Endodermal cell (in vitro differentiated cells): Measurements from ENCODE around the gene MICALL2. TPM values are rescaled to one million over a fixed set of nuclear protein-coding genes. Genes with fewer than 3 reads are reported as not detected.

Source experiments
- DNase-seq: peaks from one replicate; pipeline ENCODE4 v3.0.0-alpha.2; 2017
- H3K27ac ChIP-seq: 2 replicates; pipeline ENCODE4 v1.5.1; 2013; ENCODE audit warnings: mild to moderate bottlenecking, low read depth, low read length, moderate library complexity
- H3K27me3 ChIP-seq: 2 replicates; pipeline ENCODE4 v1.6.1; 2013; ENCODE audit warnings: mild to moderate bottlenecking, low read length, moderate library complexity; ENCODE audit not compliant: insufficient read depth, control insufficient read depth, poor library complexity, severe bottlenecking
- H3K36me3 ChIP-seq: 2 replicates; pipeline ENCODE4 v1.7.0; 2013; ENCODE audit warnings: mild to moderate bottlenecking, low read length, moderate library complexity; ENCODE audit not compliant: control insufficient read depth, insufficient read depth
- H3K4me1 ChIP-seq: one replicate; pipeline ENCODE4 v1.7.0; 2013; ENCODE audit warnings: low read length; ENCODE audit not compliant: control insufficient read depth, insufficient read depth
- H3K4me3 ChIP-seq: 2 replicates; pipeline ENCODE4 v1.5.1; 2013; ENCODE audit warnings: mild to moderate bottlenecking, low read length, moderate library complexity
- H3K9ac ChIP-seq: 2 replicates; pipeline ENCODE4 v1.6.1; 2013; ENCODE audit warnings: mild to moderate bottlenecking, low read length, moderate library complexity; ENCODE audit not compliant: poor library complexity, severe bottlenecking; ENCODE audit errors: extremely low read depth
- H3K9me3 ChIP-seq: 2 replicates; pipeline ENCODE4 v1.6.1; 2013; ENCODE audit warnings: mild to moderate bottlenecking, low read length, moderate library complexity; ENCODE audit not compliant: control insufficient read depth
- H3K27ac Mint-ChIP-seq: 2 replicates; pipeline ENCODE4 v1.8.0; 2020; ENCODE audit warnings: mixed read lengths
- H3K27me3 Mint-ChIP-seq: 2 replicates; pipeline ENCODE4 v1.8.0; 2021; ENCODE audit warnings: mild to moderate bottlenecking, mixed read lengths; ENCODE audit not compliant: insufficient read depth
- H3K36me3 Mint-ChIP-seq: 2 replicates; pipeline ENCODE4 v1.8.0; 2020; ENCODE audit warnings: low read depth, mixed read lengths
- H3K4me1 Mint-ChIP-seq: 2 replicates; pipeline ENCODE4 v1.8.0; 2020; ENCODE audit warnings: mixed read lengths
- H3K4me3 Mint-ChIP-seq: 2 replicates; pipeline ENCODE4 v1.8.0; 2020; ENCODE audit warnings: mild to moderate bottlenecking, moderate library complexity, mixed read lengths
- H3K9me3 Mint-ChIP-seq: 2 replicates; pipeline ENCODE4 v1.8.0; 2020; ENCODE audit warnings: mild to moderate bottlenecking, mixed read lengths
- CTCF ChIP-seq: fragments of 200-600 bp; sonication (generic); conservative IDR thresholded peaks from 2 replicates; pipeline ENCODE4 v1.5.0; 2021; ENCODE audit warnings: antibody characterized with exemption, mild to moderate bottlenecking
- WGBS, 2 experiments: methylation state at CpG; one replicate each; pipeline versions ENCODE4 v1.1.5 to v1.1.7; 2013; ENCODE audit warnings: missing lambda C conversion rate in 2 of 2, mixed read lengths in 1 of 2; ENCODE audit not compliant: insufficient coverage in 1 of 2, insufficient read length in 1 of 2; 5-methylcytosine and 5-hydroxymethylcytosine counted together
- total RNA-seq, 2 donors: library from RNA; stranded (reverse); fragmentation: NEBNext Ultra II Directional in 1 of 2; extraction: Animal tissue kit (Norgen Biotek cat#: 25700) in 1 of 2; gene quantifications; 2 replicates in 1 of 2; 3 replicates in 1 of 2; pipeline ENCODE4 v1.2.1, GENCODE V29; 2021

Gene MICALL2
- total RNA-seq, 2 donors from 2014 or later, result 19.4 to 24.8 TPM

DNA sequence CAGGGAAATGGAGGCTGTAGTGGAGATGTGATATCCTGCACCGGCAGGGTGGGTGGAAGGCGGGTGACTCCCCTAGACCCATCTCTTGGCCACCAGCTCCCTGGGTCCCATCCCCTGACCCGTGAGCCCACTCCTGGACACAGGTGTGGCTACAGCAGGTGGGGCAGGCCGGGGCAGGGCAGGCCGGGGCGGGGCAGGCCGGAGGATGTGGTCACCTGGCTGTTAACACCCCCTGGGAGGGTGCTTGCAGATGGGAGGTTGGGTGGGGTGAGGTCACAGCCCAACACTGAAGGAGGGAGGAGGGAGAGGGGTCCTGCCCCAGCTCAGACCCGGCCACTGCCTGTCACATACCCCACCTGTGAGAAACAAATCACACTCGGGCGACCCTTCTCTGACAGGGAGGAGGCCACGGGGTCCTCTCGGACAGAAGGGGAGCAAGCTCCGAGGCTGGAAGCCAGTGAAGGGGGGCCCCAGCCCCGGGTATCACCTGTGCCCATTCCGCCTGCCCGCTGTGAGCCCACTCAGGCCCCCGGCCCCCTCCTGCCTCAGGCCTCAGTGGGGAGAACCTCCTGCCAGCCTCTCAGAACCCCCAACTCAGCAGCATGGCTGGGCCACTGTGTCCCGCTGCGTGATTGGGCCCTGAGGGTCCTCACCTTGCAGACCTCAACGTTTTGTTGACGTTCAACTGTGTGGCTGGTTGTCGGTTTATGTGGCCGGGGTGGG is 74.0 kb downstream of the MICALL2 start:
- H3K9me3 Mint-ChIP-seq, result no peaks in the 10 kb centered on the region
- no peak overlapping the region for H3K4me3 Mint-ChIP-seq
- WGBS, 2 experiments, result 86 to 87% methylated on average over 4 to 23 of the region's 23 CpGs
- peaks cover 3% of the 10 kb centered on the region for H3K27me3 ChIP-seq
- peaks cover 1% of the 10 kb centered on the region for H3K27me3 Mint-ChIP-seq
- H3K27ac Mint-ChIP-seq, result no peak overlapping the region
- H3K9me3 ChIP-seq, result no peaks in the 10 kb centered on the region
- no peaks in the 10 kb centered on the region for H3K36me3 Mint-ChIP-seq
- H3K4me3 ChIP-seq, result no peak overlapping the region
- H3K4me1 ChIP-seq, result no peaks in the 10 kb centered on the region
- no peak overlapping the region for H3K27ac ChIP-seq
- no peaks in the 10 kb centered on the region for H3K36me3 ChIP-seq
- no peak for TF ChIP-seq CTCF
- peaks cover 3% of the 10 kb centered on the region for H3K4me1 Mint-ChIP-seq
- DNase-seq, result no peak
- H3K9ac ChIP-seq, result no peak overlapping the region

Other genes with a start within 250 kb of the MICALL2 start
- under 1 TPM in 1 of 2 donors, not detected in 1; 0.13 TPM for gene UNCX, start 226.6 kb downstream of the MICALL2 start, total RNA-seq
- 100 to 1,000 TPM; 145 to 178 TPM for gene INTS1, start 44.9 kb upstream of the MICALL2 start, total RNA-seq
- 10 to 100 TPM in 1 of 2 donors, 1 to 10 TPM in 1; 7.7 to 10.7 TPM for gene MAFK, start 71.2 kb upstream of the MICALL2 start, total RNA-seq
- 1 to 10 TPM; 4.6 to 5.1 TPM for gene TMEM184A, start 96.7 kb upstream of the MICALL2 start, total RNA-seq
- 10 to 100 TPM; 30.1 to 44.3 TPM for gene PSMG3, start 110.6 kb upstream of the MICALL2 start, total RNA-seq
- gene ELFN1, start 210.8 kb upstream of the MICALL2 start, total RNA-seq, result 1 to 10 TPM; 2.1 to 5.0 TPM